ENCODE results near the gene CIB4. TPM values are rescaled to one million over a fixed set of nuclear protein-coding genes. Genes with fewer than 3 reads are reported as not detected.

CIB4 gene
- total and polyA plus RNA-seq, 2 of the 4 experiments (the other 2 are of a cell fraction), result not detected

DNA sequence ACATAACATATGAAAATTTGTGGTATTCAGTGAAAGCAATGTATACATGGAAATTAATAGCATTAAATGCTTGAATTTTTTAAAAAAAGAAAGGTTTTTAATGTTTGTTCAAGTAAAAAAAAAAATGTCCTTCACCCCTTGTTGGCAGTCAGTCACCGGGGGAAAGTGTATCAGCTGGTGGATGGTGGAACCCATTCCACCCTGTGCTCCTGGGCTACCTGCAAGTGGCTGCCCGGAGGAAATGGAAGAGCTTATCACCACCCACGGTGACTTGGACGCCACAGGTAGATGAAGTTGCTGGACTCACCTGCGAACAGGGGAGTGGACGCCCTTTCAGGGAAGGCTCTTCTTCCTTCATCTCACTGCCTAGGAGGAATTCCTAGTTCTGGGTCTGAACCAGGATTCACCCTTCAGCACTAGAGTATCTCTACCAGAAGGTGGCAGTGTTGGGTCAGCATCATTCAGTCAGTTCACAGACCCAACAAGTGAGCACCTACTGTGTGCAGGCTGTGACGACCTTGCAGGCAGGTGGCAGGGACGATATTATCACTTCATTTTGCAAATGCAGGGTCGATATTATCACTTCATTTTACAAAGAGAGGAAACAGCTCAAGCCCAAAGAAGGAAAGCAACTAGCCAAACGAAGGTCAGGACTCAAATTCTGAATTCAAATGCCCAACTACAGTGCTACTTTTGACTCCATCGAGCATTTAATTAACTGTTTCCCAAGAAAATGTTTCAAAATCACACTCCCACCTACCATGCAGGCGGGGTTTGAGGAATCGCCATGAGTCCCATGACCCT is 35.8 kb downstream of the CIB4 start (continued):
- TF ChIP-seq MXI1 (IDR thresholded peaks at IDR 0.05; ENCODE audit: borderline replicate concordance, low read depth, low read length), result no peak
- TF ChIP-seq CEBPB (IDR thresholded peaks at IDR 0.05; ENCODE audit: low read depth, low read length), result no peak

DNA sequence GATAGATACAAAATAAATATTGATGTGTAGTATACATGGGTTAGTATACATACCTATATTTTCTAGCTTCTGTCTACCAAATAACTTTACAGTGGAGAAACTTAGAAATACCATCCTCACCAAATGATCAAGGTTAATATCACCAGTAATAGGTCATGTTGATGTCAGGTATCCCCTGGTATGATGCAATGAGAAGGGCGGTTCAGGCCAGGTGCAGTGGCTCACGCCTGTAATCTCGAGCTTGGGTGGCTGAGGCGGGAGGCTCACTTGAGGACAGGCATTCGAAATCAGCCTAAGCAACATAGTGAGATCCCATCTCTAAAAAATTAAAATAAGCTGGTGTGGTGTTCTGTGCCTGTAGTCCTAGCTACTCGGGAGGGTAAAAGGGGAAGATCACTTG is 38.6 kb downstream of the CIB4 start:
- H2BK20ac ChIP-seq (ENCODE audit: low read depth, low read length), result no peak overlapping the region
- H4K91ac ChIP-seq (ENCODE audit: insufficient read depth, low read depth, low read length), result no peak overlapping the region
- no peak overlapping the region for H2BK15ac ChIP-seq (ENCODE audit: low read depth, low read length)
- in situ Hi-C loops (cut with MboI; ENCODE audit: low sequenced_read_pairs) (loop anchor here (5.0 kb wide), 1 partner anchor 140 kb away; no protein-coding TSS in a partner anchor), dilution Hi-C loops (cut with HindIII; ENCODE audit: low sequenced_read_pairs, unreplicated experiment) (no loop called here), intact Hi-C loops (cut with micrococcal nuclease) (loop anchor here (10.0 kb wide), 1 partner anchor 342 kb away; no protein-coding TSS in a partner anchor)
- no TSS peak for BruUV-seq (replicated peaks)
- no peak overlapping the region for H3K23ac ChIP-seq (ENCODE audit: low read depth, low read length)
- H3K4me2 ChIP-seq (ENCODE audit: low read depth, low read length), result no peak overlapping the region
- ChIA-PET CTCF (interaction anchor here (1.5 kb wide), 1 partner anchor 143 kb away, joined by 4 read pairs; no protein-coding TSS in a partner anchor), POLR2A (ENCODE audit: unreplicated experiment) (no interaction called here)
- peaks cover 23% of the 10 kb centered on the region for H3K27me3 ChIP-seq (ENCODE audit: control insufficient read depth, insufficient read depth, low read length)
- no peak overlapping the region for H3K4ac ChIP-seq (ENCODE audit: low read depth, low read length)
- no peak overlapping the region for H2AK9ac ChIP-seq (replicated peaks; ENCODE audit: low read depth, low read length, poor library complexity)
- no peak overlapping the region for H3K56ac ChIP-seq (ENCODE audit: extremely low read depth, insufficient read depth, low read length)
- WGBS, 2 experiments (ENCODE audit: extremely low coverage in 2 of 2, insufficient read length in 1 of 2), result 80% methylated on average over 1 of the region's 6 CpGs; no CpG with 5 or more reads in 1 of the 2 experiments
- H3K4me1 ChIP-seq (ENCODE audit: control insufficient read depth, insufficient read depth, low read length), result no peaks in the 10 kb centered on the region
- no peaks in the 10 kb centered on the region for H3K79me1 ChIP-seq (ENCODE audit: low read depth in 1 of 2, low read length in 2 of 2)
- DNase-seq (no peak), ATAC-seq (ENCODE audit: low read depth) (no peak)
- H3K18ac ChIP-seq (ENCODE audit: low read depth, low read length), result no peak overlapping the region
- H3K27ac ChIP-seq (ENCODE audit: insufficient read depth, low read length), result no peak overlapping the region
- H2BK5ac ChIP-seq (ENCODE audit: low read depth, low read length, poor library complexity, severe bottlenecking), result no peak overlapping the region
- no peak overlapping the region for H2AFZ ChIP-seq (replicated peaks; ENCODE audit: low read length, poor library complexity)
- TF ChIP-seq POLR2A (IDR thresholded peaks at IDR 0.05; ENCODE audit: low read depth, low read length) (no peak), CHD1 (IDR thresholded peaks at IDR 0.05; ENCODE audit: low read depth, low read length) (no peak), CTCF (conservative IDR thresholded peaks at IDR 0.05; ENCODE audit: low read depth, low read length) (no peak)
- H2BK120ac ChIP-seq (ENCODE audit: low read depth, low read length), result no peak overlapping the region
- no peak overlapping the region for H3K4me3 ChIP-seq (ENCODE audit: insufficient read depth, low read depth, low read length)
- no peaks in the 10 kb centered on the region for H3K9me1 ChIP-seq (ENCODE audit: insufficient read depth, low read length)
- H4K8ac ChIP-seq (ENCODE audit: low read depth in 2 of 2, low read length in 2 of 2), result no peak overlapping the region
- no peaks in the 10 kb centered on the region for H4K20me1 ChIP-seq (ENCODE audit: insufficient read depth, low read length)
- no peaks in the 10 kb centered on the region; the same call in 1 of the 2 replicates for H3K9me3 ChIP-seq (ENCODE audit: control insufficient read depth, insufficient read depth, low read length)
- no peak overlapping the region for H3K9ac ChIP-seq (ENCODE audit: low read depth, low read length)
- H2AK5ac ChIP-seq (ENCODE audit: low read depth, low read length), result no peak overlapping the region
- H3K14ac ChIP-seq (replicated peaks; ENCODE audit: low read depth, low read length), result no peak overlapping the region
- H4K5ac ChIP-seq (ENCODE audit: low read depth, low read length), result no peak overlapping the region
- no peaks in the 10 kb centered on the region for H3K36me3 ChIP-seq (ENCODE audit: control insufficient read depth, insufficient read depth, low read length)

All from IMR-90 (cell line).